Endothelial cell (in vitro differentiated cells): Measurements from ENCODE around the gene PGA5. TPM values are rescaled to one million over a fixed set of nuclear protein-coding genes. Genes with fewer than 3 reads are reported as not detected.

Experiments used
- DNase-seq: peaks from one replicate; pipeline ENCODE4 v3.0.0; 2021; ENCODE audit warnings: low spot score
- H3K27ac Mint-ChIP-seq: one replicate; pipeline ENCODE4 v1.8.0; 2021; ENCODE audit warnings: mixed read lengths, inconsistent platforms; ENCODE audit not compliant: unreplicated experiment
- H3K27me3 Mint-ChIP-seq: one replicate; pipeline ENCODE4 v1.8.0; 2021; ENCODE audit warnings: mild to moderate bottlenecking, moderate library complexity, mixed read lengths, inconsistent platforms; ENCODE audit not compliant: unreplicated experiment
- H3K36me3 Mint-ChIP-seq: one replicate; pipeline ENCODE4 v1.8.0; 2021; ENCODE audit warnings: mild to moderate bottlenecking, low read depth, mixed read lengths, inconsistent platforms; ENCODE audit not compliant: unreplicated experiment
- H3K4me1 Mint-ChIP-seq: one replicate; pipeline ENCODE4 v1.8.0; 2021; ENCODE audit warnings: mild to moderate bottlenecking, mixed read lengths, inconsistent platforms; ENCODE audit not compliant: unreplicated experiment
- H3K4me3 Mint-ChIP-seq: one replicate; pipeline ENCODE4 v1.8.0; 2021; ENCODE audit warnings: mild to moderate bottlenecking, mixed read lengths, inconsistent platforms; ENCODE audit not compliant: unreplicated experiment
- H3K9me3 Mint-ChIP-seq: one replicate; pipeline ENCODE4 v1.8.0; 2021; ENCODE audit warnings: mixed read lengths, inconsistent platforms; ENCODE audit not compliant: unreplicated experiment
- total RNA-seq: library from RNA; stranded (reverse); fragmentation: NEBNext Ultra II Directional; extraction: Animal tissue kit (Norgen Biotek cat#: 25700); gene quantifications from one replicate; pipeline ENCODE4 v1.2.1, GENCODE V29; 2021; ENCODE audit not compliant: unreplicated experiment
- TF ChIP-seq, protein P1 (sequence below): fragments of 200-600 bp; sonication (generic); IDR thresholded peaks from one replicate; pipeline ENCODE4 v1.5.0; 2021; ENCODE audit warnings: antibody characterized with exemption; ENCODE audit not compliant: unreplicated experiment

The PGA5 gene
- total RNA-seq, 1 donor from 2014 or later = 1.2 TPM

DNA sequence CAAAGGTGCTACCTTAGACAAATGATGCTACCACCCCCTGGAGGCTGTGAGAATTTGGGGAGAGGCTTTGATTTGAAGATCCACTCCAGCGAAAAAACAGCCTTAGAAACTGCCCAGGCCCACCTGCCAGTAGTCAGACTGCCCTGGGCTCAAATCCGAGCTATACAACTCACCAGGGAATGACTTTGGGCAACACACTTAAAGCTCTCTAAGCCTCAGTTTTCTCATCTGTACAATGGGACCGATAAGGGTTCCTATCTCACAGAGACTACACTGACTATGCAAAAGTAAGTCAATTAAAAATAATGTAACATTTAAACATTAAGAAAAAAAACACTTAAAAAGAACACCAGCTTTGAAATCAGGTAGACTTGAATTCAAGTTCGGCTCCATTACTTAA is 34.2 kb downstream of the PGA5 start:
- Mint-ChIP-seq H3K27ac (no peak overlapping the region), H3K27me3 (peaks cover 3% of the 10 kb centered on the region), H3K9me3 (no peaks in the 10 kb centered on the region), H3K36me3 (peaks cover 18% of the 10 kb centered on the region), H3K4me3 (no peak overlapping the region), H3K4me1 (peaks cover 5% of the 10 kb centered on the region)
- TF ChIP-seq, protein P1, sequence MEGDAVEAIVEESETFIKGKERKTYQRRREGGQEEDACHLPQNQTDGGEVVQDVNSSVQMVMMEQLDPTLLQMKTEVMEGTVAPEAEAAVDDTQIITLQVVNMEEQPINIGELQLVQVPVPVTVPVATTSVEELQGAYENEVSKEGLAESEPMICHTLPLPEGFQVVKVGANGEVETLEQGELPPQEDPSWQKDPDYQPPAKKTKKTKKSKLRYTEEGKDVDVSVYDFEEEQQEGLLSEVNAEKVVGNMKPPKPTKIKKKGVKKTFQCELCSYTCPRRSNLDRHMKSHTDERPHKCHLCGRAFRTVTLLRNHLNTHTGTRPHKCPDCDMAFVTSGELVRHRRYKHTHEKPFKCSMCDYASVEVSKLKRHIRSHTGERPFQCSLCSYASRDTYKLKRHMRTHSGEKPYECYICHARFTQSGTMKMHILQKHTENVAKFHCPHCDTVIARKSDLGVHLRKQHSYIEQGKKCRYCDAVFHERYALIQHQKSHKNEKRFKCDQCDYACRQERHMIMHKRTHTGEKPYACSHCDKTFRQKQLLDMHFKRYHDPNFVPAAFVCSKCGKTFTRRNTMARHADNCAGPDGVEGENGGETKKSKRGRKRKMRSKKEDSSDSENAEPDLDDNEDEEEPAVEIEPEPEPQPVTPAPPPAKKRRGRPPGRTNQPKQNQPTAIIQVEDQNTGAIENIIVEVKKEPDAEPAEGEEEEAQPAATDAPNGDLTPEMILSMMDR = no peak
- DNase-seq = no peak

DNA sequence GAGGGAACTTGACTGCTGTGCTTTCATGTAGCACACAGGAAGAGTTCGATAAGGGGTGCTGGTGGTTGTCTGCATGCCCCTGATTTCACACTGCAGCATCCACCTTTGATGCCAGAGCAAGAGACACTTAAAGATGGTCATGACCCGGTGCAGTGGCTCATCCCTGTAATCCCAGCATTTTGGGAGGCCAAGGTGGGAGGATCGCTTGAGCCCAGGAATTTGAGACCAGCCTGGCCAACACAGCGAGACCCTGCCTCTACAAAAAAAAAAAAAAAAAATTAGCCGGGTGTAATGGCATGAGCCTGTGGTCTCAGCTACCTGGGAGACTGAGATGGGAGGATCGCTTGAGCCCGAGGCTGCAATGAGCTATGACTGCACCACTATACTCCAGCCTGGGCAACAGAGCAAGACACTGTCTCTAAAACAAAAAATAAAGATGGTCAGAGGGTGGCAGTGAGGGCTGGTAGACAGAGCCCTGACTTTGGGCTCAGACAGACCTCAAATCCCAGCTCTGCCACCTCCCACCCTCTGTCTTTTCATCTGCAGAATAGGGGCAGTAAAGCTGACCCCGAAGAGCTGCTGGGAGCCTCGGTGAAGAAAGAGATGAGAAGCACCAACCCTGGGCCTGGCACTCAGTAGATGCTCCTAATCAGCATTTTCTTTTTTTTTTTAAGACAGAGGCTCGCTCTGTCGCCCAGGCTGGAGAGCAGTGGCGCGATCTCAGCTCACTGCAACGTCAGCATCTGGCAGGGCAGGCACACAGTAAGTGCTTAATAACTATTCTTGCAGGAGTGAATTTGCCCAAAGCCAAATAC is 36.4 kb downstream of the PGA5 start:
- DNase-seq = no peak
- H3K9me3 Mint-ChIP-seq = no peaks in the 10 kb centered on the region
- H3K4me3 Mint-ChIP-seq = no peak overlapping the region
- no peak overlapping the region for H3K27ac Mint-ChIP-seq
- peaks cover 5% of the 10 kb centered on the region for H3K4me1 Mint-ChIP-seq
- peaks cover 5% of the 10 kb centered on the region for H3K27me3 Mint-ChIP-seq
- peaks cover 30% of the 10 kb centered on the region for H3K36me3 Mint-ChIP-seq
- TF ChIP-seq, protein P1 = no peak

DNA sequence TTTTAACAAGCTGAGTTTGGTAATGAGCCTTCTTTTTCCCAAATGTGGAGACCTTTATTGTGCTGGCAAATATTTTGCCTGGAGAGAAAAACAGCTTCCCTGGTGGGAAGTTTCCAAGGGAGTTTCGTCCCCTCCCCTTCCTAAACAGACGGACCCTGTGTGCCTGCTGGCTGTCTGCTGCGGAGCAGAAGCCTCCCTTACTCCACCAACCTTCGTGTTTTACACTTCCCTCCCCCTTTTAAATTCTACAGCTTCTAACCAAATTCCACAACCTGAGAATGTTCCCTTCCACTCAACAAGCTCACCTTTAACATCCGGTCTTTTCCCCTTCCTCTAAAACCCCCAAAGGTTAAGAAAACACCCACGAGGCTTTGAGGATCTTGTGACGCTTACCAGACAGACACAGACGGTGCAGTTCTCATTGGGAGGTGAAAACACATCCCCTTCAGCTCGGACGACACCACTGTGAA is 37.1 kb downstream of the PGA5 start:
- peaks cover 5% of the 10 kb centered on the region for H3K27me3 Mint-ChIP-seq
- no peak for DNase-seq
- H3K4me1 Mint-ChIP-seq = peaks cover 5% of the 10 kb centered on the region
- peaks cover 35% of the 10 kb centered on the region for H3K36me3 Mint-ChIP-seq
- peak overlapping the region; percentile 11 for H3K27ac Mint-ChIP-seq
- no peak overlapping the region for H3K4me3 Mint-ChIP-seq
- TF ChIP-seq, protein P1 = no peak
- no peaks in the 10 kb centered on the region for H3K9me3 Mint-ChIP-seq

DNA sequence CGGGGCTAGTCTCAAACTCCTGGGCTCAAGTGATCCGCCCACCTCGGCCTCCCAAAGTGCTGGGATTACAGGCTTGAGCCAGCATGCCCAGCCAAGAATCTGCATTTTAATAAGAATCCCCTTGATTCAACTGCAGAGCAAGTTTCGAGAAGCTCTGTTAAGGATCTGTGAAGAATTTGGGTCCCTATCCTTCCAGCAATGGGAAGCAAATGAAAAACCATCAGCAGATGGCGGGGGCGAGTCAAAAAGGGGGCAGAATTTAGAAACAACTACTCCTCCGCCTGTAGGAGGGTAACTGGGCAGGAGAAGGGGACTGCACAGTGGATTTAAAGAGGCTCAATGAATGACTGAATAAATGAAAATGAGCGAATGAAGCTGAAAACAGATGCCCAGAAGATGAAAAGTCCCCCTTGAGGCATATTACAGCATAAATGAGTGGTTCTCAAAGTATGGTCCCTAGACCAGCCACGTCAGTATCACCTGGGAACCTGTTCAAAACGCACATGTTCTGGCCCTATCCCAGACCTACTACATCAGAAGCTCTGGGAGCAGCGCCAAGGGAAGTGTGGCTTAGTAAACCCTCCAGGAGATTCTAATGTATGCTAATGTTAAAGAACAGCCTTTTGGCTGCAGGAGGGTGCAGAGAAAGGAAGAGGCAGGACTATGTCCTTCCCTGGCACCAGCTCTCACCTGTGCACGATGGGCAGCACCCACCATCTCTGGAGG is 39.1 kb downstream of the PGA5 start:
- no peaks in the 10 kb centered on the region for H3K9me3 Mint-ChIP-seq
- no peak for DNase-seq
- H3K27me3 Mint-ChIP-seq = peaks cover 5% of the 10 kb centered on the region
- TF ChIP-seq, protein P1 = no peak
- peaks cover 46% of the 10 kb centered on the region for H3K36me3 Mint-ChIP-seq
- peak overlapping the region; percentile 62 for H3K4me3 Mint-ChIP-seq
- H3K27ac Mint-ChIP-seq = no peak overlapping the region
- peaks cover 5% of the 10 kb centered on the region for H3K4me1 Mint-ChIP-seq
